NCI-H1048 (cell line): ENCODE results near the gene RBM19.
"Not testable (repeated sequence)": the region's sequence is repeated elsewhere in the genome, so short reads cannot be mapped to it uniquely, and the experiment has no call there.

Experiments used
- DNase-seq: peaks from one replicate; lab custom pipeline; 2025; lab: John Stamatoyannopoulos, UW

RBM19 gene

DNA sequence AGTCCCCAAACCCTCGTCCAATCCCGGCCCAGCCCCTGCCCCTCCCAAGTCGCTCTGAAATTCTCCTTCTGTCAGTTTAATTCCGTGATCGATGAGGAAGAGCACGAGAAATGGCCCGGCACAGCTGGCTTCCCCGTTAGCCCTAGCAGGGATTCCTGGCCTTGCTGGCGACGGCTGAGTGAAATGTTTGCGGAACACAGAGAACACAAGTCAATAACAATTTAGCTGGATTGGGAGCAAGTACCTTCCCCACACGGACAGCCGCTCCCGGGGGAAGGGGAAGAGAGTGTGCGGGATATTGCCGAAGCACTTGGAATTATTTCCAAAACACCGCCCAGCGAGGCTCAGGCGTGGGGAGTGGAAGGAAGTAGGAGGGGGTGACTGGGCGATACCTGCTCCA lies 134.6 kb downstream of the RBM19 start:
- no peak for DNase-seq

DNA sequence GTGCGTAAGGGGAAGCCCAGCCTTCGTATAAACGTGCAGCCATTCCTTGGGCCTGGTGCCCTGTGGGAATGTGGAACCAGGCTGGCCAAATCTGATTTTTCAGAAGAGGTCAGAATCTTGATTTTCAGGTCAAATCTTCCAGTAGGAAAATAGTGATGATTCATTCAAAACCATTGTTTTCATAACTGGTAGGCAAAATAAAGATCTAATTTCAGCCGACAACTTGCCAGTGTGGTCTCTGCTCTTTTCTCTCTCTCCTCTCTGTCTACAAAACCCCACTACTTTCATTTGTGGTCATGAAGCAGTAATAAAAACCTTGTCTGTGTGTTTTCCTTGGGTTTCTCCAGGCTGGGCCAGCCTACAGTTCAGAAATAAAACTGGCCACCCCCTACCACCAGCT lies 135.1 kb downstream of the RBM19 start:
- DNase-seq = no peak

DNA sequence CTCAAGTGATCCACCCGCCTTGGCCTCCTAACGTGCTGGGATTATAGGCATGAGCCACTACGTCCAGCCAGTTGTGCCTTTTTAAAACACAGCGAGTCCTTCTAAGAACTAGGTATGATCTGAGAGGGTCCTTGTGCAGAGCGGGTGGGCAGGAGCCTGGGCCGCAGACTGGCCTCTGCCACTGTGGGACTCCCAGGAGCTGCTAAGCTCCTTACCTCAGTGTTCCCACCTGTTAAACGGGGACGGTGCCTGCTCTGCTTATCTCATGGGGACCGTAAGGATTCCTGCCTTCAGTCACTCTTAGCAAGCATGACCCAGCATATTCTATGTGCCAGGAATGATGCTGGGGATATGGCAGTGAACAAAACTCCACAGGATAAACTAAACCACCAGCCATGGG lies 136.9 kb downstream of the RBM19 start:
- DNase-seq = no peak

DNA sequence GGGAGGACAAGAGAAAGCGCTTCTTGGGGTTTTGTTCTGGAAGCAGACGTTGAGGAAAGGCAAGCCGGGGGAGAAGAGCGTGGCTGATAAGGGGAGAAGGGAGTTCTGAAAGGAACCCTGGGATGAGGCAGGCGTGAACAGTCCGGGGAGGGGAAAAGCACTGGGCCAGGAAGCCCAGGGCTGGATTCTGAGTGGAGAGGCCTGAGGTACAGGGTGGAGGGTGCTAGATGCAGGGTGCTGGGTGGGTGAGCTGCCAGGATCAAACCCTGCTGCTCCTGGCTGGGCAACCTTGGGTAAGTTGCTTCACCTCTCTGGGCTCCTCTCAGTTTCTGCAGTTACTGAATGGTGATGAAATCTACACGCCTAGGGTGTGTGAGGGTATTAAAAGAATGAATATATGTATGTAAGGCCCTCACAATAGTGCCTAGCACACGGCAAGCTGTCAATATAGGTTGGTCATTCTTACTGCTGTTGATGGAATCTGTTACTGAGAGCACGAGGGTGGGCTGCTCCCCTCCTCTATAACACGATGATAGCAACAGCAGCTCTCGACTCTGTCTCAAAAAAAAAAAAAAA lies 138.5 kb downstream of the RBM19 start:
- no peak for DNase-seq

DNA sequence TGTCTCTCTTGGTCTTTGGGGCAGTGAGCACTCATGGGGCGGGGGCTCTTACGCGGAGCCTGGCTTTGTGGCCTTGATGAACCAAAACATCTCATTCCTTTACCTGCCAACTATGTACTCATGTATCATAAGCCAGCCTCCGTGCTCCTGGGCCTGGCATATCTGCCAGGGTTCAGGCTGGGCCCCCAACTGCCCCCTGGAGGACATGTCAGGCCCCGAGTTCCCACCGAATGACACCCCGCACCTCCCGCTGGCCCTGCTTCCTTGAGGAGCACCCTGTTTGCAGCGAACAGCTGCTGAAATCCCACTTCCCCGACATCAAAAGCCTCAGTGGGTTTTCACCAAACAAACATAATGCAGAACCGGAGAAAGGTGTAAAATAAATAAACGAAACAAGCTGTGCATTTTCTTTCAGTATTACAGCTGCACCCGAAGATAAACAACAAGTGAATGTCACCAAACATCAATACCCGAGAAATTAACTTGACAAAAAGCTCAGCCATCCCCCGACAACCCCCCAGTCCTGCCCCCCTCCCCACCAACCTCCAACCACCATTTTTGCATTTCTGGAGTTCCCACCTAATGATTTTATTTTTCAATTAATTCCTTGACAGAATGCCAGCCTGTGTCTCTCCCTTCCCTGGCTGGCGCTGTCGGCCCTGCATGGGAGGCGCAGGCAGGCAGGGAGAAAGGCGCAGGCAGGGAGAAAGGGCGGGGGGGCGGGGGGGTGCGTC lies 139.2 kb downstream of the RBM19 start:
- DNase-seq = no peak

DNA sequence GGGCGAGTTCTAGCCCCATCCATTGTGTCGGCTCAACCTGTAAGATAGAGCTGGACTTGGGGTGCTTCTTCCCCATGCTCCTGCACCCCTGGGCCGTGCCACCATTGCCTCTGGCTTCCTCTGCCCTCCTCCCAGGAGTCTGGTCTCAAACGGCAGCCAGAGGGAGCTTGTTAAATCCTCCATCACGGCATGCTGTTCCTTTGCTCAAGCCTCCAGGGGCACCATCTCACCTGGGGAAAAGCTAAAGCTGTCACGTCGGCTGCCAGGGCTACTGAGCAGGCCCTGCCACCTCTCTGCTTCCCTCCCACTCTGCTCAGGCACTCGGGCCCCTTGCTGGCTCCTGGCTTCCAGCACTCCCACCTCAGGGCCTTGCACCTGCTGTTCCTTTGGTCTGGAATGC lies 140.4 kb downstream of the RBM19 start:
- DNase-seq = no peak

DNA sequence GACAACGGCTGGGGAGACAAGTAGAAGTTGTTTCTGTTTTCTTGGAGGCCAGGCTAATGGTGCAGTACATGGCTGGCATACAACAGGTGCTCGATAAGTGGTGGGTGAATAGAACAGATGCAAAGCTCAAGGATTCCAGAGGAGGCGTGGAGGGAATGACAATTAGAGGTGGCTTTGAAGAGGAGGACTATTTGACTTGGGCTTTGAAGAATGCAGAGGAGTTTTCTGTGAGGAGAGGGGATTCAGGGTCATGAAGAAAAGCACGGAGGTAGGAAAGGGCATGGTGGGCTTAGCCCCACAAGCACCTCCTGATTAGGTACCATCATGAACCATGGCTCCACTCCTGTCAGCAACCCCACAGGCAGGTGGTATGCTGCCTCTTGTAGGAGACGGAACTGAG lies 142.3 kb downstream of the RBM19 start:
- no peak for DNase-seq

DNA sequence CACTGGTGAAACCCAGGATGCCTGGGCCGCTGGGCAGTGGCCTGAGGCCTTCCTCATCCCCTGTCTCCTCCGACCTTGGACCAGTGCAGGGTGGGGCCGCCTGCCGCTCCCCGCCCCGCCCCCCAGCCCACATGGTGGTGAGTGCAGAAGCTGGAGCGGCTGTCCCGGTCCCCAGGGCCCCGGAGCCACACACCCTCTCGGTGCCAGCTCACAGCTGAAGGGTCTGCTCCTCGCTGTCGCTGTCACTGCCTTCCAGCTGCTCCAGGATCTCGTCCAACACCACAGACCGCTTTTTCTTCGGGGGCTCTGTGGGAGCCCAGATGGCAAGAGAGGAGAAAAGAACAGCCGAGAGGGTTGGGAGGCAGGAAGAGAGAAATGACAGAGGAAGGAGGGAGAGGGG lies 143.1 kb downstream of the RBM19 start:
- DNase-seq = no peak

DNA sequence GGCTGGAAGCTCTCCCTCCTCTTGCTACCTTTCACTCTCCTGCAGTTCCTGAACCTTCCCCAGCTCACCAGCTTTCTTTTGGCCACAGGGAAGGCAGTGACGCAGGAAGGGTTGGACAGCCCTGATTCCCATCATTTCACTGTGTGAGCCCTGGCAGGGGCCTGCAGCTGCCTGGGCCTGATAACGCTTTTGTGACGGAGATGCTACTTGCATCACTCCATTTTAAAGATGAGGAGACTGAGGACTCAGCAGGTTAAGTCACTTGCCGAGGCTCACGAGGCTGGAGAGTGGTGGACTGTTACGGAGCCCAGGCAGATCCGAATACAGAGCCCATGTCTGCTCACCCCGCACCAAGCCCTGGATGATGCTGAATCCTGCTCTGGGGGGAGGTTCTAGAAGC lies 145.3 kb downstream of the RBM19 start:
- DNase-seq = no peak

DNA sequence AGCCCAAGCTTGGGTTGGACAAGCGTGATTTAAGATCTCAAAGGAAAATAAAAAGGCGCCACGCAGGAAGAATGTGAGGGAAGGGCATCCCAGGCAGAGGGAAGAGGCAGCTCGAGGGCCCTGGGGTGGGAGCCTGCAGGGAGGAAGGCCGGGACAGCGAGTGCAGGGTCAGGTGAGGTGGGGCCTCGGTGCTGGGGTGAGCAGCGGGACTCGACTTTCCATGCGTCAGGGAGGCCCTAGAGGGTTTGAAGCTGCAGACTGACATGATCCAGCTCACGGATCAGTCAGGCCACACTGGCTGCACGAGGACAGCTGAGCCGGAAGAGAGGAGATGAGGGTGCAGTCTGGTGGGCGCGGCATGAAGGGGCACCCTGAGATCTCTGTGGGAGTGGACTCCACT lies 145.8 kb downstream of the RBM19 start:
- DNase-seq = no peak

DNA sequence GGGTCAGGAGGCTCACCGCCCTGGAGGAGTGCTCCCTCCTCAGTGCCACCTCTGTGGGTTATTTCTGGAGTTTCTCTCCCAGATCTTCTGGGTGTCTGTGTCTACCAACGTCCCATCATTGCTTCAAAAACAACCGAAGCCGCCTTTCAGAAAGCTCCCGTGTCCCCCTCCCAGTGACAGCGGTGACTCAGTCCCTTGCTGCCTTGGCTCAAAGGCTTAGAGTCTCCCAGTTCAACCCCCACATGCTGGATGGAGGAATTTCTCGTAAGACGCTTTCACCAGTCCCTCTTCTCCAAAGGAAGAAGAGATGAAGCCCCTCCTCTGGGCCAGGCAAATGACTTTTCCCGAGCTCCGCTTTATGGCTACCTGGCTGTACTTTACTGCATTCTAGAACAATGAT lies 146.6 kb downstream of the RBM19 start:
- no peak for DNase-seq

DNA sequence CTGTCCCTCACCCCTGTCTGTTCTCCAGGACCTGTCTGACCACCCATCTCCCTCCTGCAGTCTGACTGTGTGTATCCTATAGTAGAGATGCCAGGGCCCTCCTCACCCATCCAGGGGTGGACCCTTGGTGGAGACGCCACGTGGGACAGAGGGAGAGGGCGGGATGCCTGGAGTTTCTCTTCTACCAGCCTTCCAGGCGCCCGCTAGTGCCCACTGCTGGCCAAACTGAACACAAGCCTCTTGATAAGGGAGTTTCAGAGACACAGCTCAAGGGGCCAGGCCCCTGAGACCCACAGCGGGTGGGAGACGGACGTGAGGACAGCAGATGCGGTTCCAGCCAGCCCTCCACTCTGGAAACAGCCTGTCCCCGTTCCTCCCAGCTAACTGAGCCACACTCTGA lies 147.3 kb downstream of the RBM19 start:
- no peak for DNase-seq

DNA sequence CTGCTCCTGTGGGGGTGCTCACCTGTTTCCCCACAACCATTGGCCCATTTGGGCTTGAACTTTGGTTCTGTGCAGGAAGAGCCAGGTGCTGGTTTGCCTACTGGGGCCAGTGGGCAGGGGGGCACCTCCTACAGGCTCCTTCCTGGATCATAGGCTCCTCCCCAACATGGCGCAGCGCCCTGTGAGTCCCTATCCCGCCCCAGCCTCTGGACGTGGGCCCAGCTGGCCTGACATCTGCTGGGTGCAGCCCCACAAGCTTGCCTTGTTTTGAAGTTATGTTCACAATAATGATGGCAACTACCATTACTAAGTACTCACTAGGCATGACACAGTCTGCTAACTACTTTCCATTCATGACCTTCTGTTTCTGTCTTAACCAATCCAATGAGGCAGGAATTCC lies 147.8 kb downstream of the RBM19 start:
- no peak for DNase-seq

DNA sequence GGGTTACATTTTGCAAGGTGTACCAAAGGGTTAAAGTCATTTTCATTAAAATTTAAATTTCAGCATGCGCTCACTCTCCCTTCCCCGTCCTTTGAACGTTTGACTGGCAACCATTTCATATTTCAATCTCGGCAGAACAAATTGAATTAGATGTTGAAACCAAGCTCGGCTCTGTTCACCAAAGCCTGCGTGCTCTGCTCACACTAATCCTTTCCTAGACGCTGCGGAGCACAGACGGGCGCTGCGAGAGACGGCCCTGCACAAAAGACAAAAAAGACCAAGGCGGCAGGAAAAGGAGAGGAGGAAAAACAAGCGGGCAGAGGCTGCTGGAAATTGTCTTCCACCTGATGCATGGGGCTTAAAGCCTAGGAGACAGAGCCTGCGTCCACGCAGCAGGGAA lies 149.3 kb downstream of the RBM19 start:
- DNase-seq = no peak

DNA sequence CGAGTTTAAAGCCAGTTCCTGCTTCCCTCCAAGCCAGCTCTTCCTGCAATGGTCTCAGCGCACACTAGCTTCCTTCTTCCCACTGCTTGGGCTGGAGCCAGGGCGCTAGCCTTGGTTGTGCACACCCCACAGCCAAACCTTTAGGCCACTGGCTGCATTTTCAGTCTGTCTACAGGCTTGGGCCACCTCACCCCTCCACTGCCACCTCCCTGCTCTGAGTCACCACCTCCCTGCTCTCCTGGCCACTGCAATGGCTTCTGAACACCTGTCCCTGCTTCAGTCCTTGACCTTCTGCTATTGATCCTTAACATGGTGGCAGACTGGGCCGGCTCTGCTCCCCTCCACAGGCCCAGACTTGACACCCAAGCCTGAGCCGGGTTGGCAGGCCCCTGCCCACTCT lies 151.1 kb downstream of the RBM19 start:
- DNase-seq = no peak

DNA sequence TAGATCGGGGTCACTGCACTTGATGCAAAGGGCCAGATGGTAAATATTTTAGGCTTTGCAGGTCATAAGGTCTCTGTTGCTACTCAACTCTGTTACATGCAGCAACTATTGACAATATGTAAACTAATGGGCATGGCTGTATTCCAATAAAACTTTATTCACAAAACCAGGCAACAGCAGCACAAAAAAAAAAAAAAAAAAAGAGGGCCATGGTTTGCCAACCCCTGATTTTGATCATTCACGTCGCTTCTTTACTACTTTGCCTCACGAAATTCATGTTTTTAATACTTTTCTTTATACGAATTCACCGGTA lies 152.9 kb downstream of the RBM19 start:
- DNase-seq = no peak

DNA sequence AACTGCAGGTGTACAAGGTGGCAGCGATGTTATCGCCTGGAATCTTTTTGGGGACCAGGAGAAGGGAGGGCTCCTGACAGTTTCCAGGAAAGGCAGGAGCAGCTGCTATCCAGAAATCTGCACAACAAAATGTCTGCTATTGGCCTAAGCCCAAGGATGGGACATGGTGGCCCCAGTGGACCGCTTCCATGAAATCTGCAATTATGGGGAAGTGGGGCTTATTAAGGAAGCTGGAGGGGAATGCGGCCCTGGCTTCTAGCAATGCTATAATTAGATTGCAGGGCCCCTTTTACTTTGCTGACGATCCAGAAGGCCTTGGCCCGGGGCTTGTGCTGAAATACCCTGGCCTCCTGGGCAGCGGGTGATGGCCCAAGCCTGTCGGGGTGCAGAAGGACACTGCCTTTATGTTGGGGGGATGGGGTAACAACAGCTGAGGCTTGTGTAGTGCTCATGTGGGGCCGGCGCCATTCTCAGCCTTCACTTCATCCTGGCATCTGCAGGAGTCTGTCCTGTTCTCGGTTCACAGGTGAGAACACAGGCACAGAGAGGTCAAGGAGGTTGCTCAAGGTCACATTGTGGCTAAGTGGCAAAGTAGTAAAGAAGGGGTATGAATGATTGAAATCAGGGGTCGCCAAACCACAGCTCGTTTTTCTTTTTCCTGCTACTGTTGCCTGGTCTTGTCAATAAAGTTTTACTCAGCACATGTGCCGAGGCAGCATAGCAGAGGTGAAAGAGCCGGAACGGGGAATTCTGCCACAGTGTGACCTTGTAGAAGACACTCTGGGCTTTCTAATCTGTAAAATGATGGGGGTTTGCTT lies 153.5 kb downstream of the RBM19 start:
- no peak for DNase-seq

DNA sequence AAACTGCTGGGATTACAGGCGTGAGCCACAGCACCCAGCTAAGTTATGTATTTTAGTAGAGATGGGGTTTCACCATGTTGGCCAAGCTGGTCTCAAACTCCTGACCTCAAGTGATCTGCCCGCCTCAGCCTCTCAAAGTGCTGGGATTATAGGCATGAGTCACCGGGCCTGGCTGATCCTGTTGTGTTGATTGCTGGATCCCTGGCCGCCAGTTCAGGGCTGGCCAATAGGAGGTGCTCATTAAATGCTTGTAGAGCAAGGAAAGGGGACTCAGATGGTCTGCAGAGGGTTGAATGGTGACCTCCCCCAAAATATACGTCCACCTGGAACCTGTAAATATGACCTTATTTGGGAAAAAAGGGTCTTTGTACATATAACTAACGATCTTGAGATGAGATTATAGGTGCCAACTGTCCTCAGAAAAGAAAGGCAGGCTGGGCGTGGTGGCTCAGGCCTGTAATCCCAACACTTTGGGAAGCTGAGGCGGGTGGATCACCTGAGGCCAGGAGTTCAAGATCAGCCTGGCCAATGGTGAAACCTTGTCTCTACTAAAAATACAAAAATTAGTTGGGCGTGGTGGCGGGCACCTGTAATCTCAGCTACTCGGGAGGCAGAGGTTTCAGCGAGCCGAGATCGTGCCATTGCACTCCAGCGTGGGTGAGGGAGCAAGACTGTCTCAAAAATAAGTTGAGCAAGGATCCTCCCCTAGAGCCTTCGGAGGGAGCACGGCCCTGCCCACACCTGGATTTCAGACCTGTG lies 156.5 kb downstream of the RBM19 start:
- DNase-seq = not testable (repeated sequence)

DNA sequence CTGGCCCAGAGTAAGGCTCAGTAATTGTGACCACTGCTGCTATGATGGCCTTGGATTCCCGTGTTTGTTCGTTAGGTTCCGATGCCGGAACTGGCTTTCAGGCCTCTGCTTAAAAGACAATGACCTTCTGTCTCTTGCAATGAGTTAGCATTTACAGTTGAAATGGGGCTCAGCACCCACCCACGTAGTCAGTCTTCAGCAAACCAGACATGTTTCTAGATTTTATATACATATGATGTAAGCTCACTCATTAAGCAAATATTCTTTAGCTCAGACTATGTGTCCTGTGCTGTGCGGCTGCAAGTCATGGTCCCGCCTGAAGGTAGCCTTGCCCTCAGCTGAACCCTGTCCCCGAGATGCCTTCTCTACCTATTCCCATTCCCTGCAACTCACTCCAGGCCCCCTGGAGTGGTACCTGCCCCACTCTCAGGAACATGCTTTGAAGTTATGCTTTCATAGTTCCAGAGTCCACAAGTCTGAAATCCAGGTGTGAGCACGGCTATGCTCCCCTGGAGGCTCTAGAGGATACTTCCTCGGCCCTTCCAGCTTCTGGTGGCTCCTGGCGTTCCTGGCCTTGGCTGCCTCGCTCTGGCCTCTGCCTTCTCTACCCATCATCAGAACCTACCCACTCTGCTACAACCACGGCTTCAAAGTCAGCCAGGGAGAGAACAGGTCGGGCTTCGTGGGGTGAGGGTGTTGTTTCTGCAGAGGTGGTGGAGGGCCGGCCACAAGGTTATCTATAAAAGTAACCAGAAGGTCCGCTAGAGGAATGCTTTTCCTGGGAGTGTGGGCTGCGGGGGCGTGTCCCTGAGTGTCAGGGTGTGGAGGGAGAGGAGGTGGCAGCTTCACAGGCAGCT lies 157.8 kb downstream of the RBM19 start:
- no peak for DNase-seq

DNA sequence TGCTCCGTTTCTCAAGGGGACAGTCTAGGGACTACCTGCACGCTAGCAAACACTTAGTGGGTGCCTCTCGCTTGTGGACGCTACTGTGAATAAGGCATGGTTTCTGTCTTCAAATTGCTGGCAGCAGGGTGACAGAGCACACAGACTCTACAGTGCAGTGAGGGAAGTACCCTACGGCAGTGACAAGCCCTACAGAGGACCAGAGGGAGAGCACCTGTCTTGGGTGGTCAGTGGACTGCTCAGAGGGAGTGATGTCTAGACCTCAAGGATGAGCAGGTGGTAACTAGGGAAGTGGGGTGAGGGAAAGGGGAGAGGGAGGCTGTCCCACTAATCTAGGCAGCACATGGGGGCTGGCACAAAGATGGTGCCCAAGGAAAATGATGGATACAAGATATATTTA lies 160.5 kb downstream of the RBM19 start:
- no peak for DNase-seq

DNA sequence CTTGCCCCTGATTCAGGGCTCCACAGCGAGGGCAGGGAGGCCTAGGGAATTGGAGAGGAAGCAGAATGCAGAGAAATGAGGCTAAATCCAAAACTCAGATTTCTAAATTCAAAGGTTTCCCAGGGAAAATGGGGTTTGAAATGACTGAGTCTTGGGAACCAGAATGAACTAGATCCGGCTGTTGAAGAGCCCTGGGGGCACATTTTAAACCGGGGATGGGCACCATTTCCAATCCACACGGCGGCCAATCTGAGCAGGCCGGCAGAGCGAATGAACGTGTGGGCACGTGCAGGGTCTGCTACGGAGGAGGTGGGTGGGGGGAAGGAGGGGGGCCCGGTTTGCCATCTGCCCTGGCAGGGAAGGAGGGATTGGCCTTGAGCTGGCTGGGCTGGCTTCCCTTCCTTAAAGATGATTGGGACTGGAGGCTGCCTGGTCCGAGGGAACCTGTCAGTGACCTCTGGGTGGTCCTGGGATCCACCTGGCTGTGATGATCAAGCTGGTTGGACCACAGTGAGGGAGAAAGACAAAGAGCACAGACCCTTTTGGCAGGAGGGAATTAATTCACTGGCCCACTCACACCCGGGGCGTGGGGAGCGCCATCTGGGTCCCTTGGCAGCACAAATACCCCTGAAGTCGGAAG lies 161.0 kb downstream of the RBM19 start:
- no peak for DNase-seq
